ENCODE data around the gene LBR. TPM values are rescaled to one million over a fixed set of nuclear protein-coding genes. Genes with fewer than 3 reads are reported as not detected.

The LBR gene
- total RNA-seq, 1 experiment from 2014 or later = 149 TPM

DNA sequence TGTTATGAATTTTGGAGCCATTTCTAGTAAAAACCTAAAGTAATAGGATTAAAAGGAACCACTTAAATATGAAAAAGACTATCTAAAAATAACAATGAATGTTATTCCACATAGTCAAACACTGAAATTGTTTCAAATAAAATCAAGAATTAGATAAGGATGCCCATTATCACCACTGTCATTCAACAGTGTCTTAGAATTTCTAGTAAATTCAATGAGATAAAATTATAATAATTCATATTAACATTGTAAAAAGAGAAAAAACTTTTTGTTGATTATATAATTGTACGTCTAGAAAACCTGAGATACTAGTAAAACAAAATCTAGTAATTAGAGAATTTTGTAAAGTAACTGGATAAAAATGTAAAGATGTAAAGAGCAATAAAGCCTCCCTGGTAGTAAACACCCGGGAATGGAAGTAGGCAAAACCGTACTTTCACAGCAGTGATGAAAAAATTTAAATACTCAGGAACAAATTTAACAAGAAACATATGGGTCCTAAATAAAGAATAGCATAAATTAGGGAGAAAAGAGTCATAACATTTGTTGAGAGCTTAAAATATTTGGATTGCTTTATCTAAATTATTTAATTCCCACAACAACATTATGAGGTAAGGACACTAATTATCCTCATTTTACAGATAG, 56.4 kb downstream of the LBR start:
- 0 out of 2 replicates have a peak, but pooled peaks cover under 1% of the 10 kb centered on the region for H3K4me1 ChIP-seq
- peaks cover 1% of the 10 kb centered on the region for H3K4me1 Mint-ChIP-seq (ENCODE audit: low read depth, unreplicated experiment)
- DNase-seq = no peak
- no peak overlapping the region for H3K4me3 Mint-ChIP-seq (ENCODE audit: unreplicated experiment)
- no peaks in the 10 kb centered on the region for H3K36me3 Mint-ChIP-seq (ENCODE audit: insufficient read depth, unreplicated experiment)
- TF ChIP-seq, protein P1, sequence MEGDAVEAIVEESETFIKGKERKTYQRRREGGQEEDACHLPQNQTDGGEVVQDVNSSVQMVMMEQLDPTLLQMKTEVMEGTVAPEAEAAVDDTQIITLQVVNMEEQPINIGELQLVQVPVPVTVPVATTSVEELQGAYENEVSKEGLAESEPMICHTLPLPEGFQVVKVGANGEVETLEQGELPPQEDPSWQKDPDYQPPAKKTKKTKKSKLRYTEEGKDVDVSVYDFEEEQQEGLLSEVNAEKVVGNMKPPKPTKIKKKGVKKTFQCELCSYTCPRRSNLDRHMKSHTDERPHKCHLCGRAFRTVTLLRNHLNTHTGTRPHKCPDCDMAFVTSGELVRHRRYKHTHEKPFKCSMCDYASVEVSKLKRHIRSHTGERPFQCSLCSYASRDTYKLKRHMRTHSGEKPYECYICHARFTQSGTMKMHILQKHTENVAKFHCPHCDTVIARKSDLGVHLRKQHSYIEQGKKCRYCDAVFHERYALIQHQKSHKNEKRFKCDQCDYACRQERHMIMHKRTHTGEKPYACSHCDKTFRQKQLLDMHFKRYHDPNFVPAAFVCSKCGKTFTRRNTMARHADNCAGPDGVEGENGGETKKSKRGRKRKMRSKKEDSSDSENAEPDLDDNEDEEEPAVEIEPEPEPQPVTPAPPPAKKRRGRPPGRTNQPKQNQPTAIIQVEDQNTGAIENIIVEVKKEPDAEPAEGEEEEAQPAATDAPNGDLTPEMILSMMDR (IDR thresholded peaks at IDR 0.05; ENCODE audit: insufficient read depth in 1 of 2, low read depth in 1 of 2, low read length in 1 of 2, severe bottlenecking in 1 of 2, unreplicated experiment in 1 of 2) = no peak
- BruUV-seq (replicated peaks) = no TSS peak
- intact Hi-C loops (cut with micrococcal nuclease; ENCODE audit: unreplicated experiment) = no loop called here
- ChIA-PET CTCF (no interaction called here), POLR2A (no interaction called here)
- H3K27ac Mint-ChIP-seq (ENCODE audit: unreplicated experiment) = no peak overlapping the region
- H3K27me3 ChIP-seq (replicated peaks; ENCODE audit: control insufficient read depth, insufficient read depth, low read length) = no peaks in the 10 kb centered on the region
- no peaks in the 10 kb centered on the region for H3K36me3 ChIP-seq (ENCODE audit: control insufficient read depth, insufficient read depth, low read length)
- no peaks in the 10 kb centered on the region for H3K27me3 Mint-ChIP-seq (ENCODE audit: insufficient read depth, unreplicated experiment)
- H3K9me3 Mint-ChIP-seq (ENCODE audit: unreplicated experiment) = no peaks in the 10 kb centered on the region
- no peak overlapping the region for H3K4me3 ChIP-seq (ENCODE audit: low read depth, low read length)
- no peaks in the 10 kb centered on the region for H3K9me3 ChIP-seq

DNA sequence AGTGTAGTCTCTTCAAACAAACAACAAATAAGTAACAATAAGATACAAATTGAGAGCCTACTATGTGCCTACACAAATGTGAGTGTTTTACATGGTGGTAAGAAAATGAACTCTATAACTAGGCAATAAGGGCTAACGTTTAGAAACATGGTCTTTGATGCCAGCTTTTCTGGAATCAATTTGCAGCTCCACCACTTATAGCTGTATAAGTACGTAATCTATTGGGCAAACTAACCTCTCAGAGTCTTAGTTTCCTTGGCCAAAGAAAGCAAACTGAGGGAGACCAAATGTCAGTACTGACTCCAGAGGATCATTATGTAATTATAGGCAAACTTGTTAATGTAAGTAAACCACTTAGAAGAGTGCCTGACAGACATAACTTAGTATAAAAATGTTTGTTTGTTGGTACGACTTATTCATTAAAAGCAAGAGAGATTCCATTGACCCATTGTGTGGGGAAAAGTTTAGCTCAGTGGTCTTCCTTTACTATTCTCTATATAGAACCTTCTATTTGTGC, 59.7 kb downstream of the LBR start:
- H3K36me3 Mint-ChIP-seq (ENCODE audit: insufficient read depth, unreplicated experiment) = no peaks in the 10 kb centered on the region
- Histone ChIP-seq H3K4me1 (0 out of 2 replicates have a peak, but pooled peaks cover 3% of the 10 kb centered on the region), H3K36me3 (ENCODE audit: control insufficient read depth, insufficient read depth, low read length) (no peaks in the 10 kb centered on the region), H3K4me3 (ENCODE audit: low read depth, low read length) (no peak overlapping the region), H3K27me3 (replicated peaks; ENCODE audit: control insufficient read depth, insufficient read depth, low read length) (no peaks in the 10 kb centered on the region), H3K9me3 (no peaks in the 10 kb centered on the region)
- H3K27me3 Mint-ChIP-seq (ENCODE audit: insufficient read depth, unreplicated experiment) = no peaks in the 10 kb centered on the region
- TF ChIP-seq, protein P1 (IDR thresholded peaks at IDR 0.05; ENCODE audit: insufficient read depth in 1 of 2, low read depth in 1 of 2, low read length in 1 of 2, severe bottlenecking in 1 of 2, unreplicated experiment in 1 of 2) = no peak
- no peak overlapping the region for H3K27ac Mint-ChIP-seq (ENCODE audit: unreplicated experiment)
- H3K4me3 Mint-ChIP-seq (ENCODE audit: unreplicated experiment) = no peak overlapping the region
- POLR2A ChIA-PET = interaction anchor here (0.6 kb wide), 1 partner anchor 694 kb away, joined by 3 read pairs; no protein-coding TSS in a partner anchor
- no peaks in the 10 kb centered on the region for H3K9me3 Mint-ChIP-seq (ENCODE audit: unreplicated experiment)
- no peak for DNase-seq
- peaks cover 4% of the 10 kb centered on the region for H3K4me1 Mint-ChIP-seq (ENCODE audit: low read depth, unreplicated experiment)
- CTCF ChIA-PET = no interaction called here
- no TSS peak for BruUV-seq (replicated peaks)
- intact Hi-C loops (cut with micrococcal nuclease; ENCODE audit: unreplicated experiment) = no loop called here

DNA sequence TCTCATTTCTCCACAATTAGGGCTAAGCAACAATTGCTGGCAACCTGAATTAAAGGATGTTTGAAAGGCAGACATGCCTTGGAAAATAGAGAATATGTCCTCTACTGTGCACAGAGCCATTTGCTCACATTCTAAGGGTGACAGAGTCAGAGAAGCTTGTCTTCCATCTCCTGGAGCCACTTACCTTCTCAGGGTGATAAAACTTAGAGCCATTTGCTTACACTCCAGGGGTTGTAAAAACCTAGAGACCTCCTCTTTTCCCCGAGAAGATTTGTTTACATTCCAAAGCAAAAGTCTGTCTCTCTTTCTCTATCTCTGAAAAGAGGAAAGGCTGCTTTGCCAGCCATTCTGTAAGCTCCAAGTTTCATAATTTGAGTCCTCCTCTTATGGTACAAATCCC, 61.3 kb downstream of the LBR start:
- ChIA-PET CTCF (no interaction called here), POLR2A (no interaction called here)
- Histone ChIP-seq H3K36me3 (ENCODE audit: control insufficient read depth, insufficient read depth, low read length) (no peaks in the 10 kb centered on the region), H3K27me3 (replicated peaks; ENCODE audit: control insufficient read depth, insufficient read depth, low read length) (no peaks in the 10 kb centered on the region), H3K9me3 (no peaks in the 10 kb centered on the region), H3K4me3 (ENCODE audit: low read depth, low read length) (no peak overlapping the region), H3K4me1 (0 out of 2 replicates have a peak, but pooled peaks cover 3% of the 10 kb centered on the region)
- Mint-ChIP-seq H3K27me3 (ENCODE audit: insufficient read depth, unreplicated experiment) (no peaks in the 10 kb centered on the region), H3K36me3 (ENCODE audit: insufficient read depth, unreplicated experiment) (no peaks in the 10 kb centered on the region), H3K4me3 (ENCODE audit: unreplicated experiment) (no peak overlapping the region), H3K4me1 (ENCODE audit: low read depth, unreplicated experiment) (peaks cover 4% of the 10 kb centered on the region), H3K27ac (ENCODE audit: unreplicated experiment) (no peak overlapping the region), H3K9me3 (ENCODE audit: unreplicated experiment) (no peaks in the 10 kb centered on the region)
- intact Hi-C loops (cut with micrococcal nuclease; ENCODE audit: unreplicated experiment) = no loop called here
- no TSS peak for BruUV-seq (replicated peaks)
- TF ChIP-seq, protein P1 (IDR thresholded peaks at IDR 0.05; ENCODE audit: insufficient read depth in 1 of 2, low read depth in 1 of 2, low read length in 1 of 2, severe bottlenecking in 1 of 2, unreplicated experiment in 1 of 2) = no peak
- DNase-seq = no peak

Data from Caco-2 (cell line).